Effector CD4-positive, alpha-beta T cell (primary cell): ENCODE results near the gene ABCF2.

Source experiments
- DNase-seq: peaks from one replicate; pipeline ENCODE4 v3.0.0-alpha.2; 2020

The ABCF2 gene

GRCh38 chr7:151215396-151215795 is 11.6 kb downstream of the ABCF2 start:
- no peak for DNase-seq

- DNase-seq = no peak
Observed at GRCh38 chr7:151213826-151214225, 13.2 kb downstream of the ABCF2 start.

- DNase-seq = no peak
Observed at GRCh38 chr7:151212626-151213025, 14.4 kb downstream of the ABCF2 start.

GRCh38 chr7:151211155-151211772 is 15.7 kb downstream of the ABCF2 start:
- no peak for DNase-seq

GRCh38 chr7:151210087-151210854 is 16.7 kb downstream of the ABCF2 start, which contains the start of gene H2BK1:
Gene H2BK1, minus strand, starts transcription at chr7:151210488. Its CDS starts 170 bp downstream, at chr7:151210318.
- DNase-seq = no peak

GRCh38 chr7:151209588-151209987 is 17.4 kb downstream of the ABCF2 start:
- no peak for DNase-seq

- DNase-seq = no peak
Observed at GRCh38 chr7:151208253-151208862, 18.6 kb downstream of the ABCF2 start.

GRCh38 chr7:151207804-151208203 is 19.2 kb downstream of the ABCF2 start:
- DNase-seq = no peak

- no peak for DNase-seq
Observed at GRCh38 chr7:151207315-151207714, 19.7 kb downstream of the ABCF2 start.

GRCh38 chr7:151206914-151207313 is 20.1 kb downstream of the ABCF2 start:
- DNase-seq = no peak

- no peak for DNase-seq
Observed at GRCh38 chr7:151205730-151206129, 21.3 kb downstream of the ABCF2 start.

GRCh38 chr7:151204383-151205032 is 22.5 kb downstream of the ABCF2 start:
- DNase-seq = no peak

GRCh38 chr7:151202836-151203235 is 24.2 kb downstream of the ABCF2 start:
- DNase-seq = no peak

GRCh38 chr7:151201751-151202150 is 25.3 kb downstream of the ABCF2 start:
- DNase-seq = no peak

- DNase-seq = no peak
Observed at GRCh38 chr7:151201344-151201743, 25.7 kb downstream of the ABCF2 start.

- no peak for DNase-seq
Observed at GRCh38 chr7:151198945-151199848, 27.8 kb downstream of the ABCF2 start.

- DNase-seq = no peak
Observed at GRCh38 chr7:151197932-151198331, 29.1 kb downstream of the ABCF2 start.

- no peak for DNase-seq
Observed at GRCh38 chr7:151195616-151196450, 31.2 kb downstream of the ABCF2 start.

GRCh38 chr7:151194188-151194587 is 32.8 kb downstream of the ABCF2 start:
- no peak for DNase-seq

- no peak for DNase-seq
Observed at GRCh38 chr7:151193203-151193978, 33.6 kb downstream of the ABCF2 start.
